Activated B cell treated with CpG ODN at 0.5 μM for 24 hours (primary cell): ENCODE results near the gene UBE3D. TPM values are rescaled to one million over a fixed set of nuclear protein-coding genes. Genes with fewer than 3 reads are reported as not detected.

Source experiments
- ATAC-seq: fragments of 200-7000 bp; cut with Tn5 transposase; one replicate; pipeline ENCODE4 v1.10.0; 2021; ENCODE audit warnings: low read depth, mild to moderate bottlenecking, moderate library complexity
- CTCF ChIA-PET: fragments of 350-600 bp; sonication (Branson Sonifier 250); formaldehyde crosslinking; loops from one replicate; lab custom pipeline; 2021; ENCODE audit warnings: antibody characterized with exemption; lab: Charles Lee
- POLR2A ChIA-PET: fragments of 350-600 bp; sonication (Branson Sonifier 250); formaldehyde crosslinking; loops from one replicate; lab custom pipeline; 2021; ENCODE audit warnings: antibody characterized with exemption; lab: Charles Lee
- DNase-seq: peaks from one replicate; pipeline ENCODE4 v3.0.0; 2022
- H3K27ac Mint-ChIP-seq: one replicate; pipeline ENCODE4 v1.8.0; 2020; ENCODE audit warnings: mixed read lengths
- H3K27me3 Mint-ChIP-seq: one replicate; pipeline ENCODE4 v1.8.0; 2021; ENCODE audit warnings: mixed read lengths
- H3K36me3 Mint-ChIP-seq: one replicate; pipeline ENCODE4 v1.8.0; 2021; ENCODE audit warnings: low read depth, mixed read lengths
- H3K4me1 Mint-ChIP-seq: one replicate; pipeline ENCODE4 v1.8.0; 2021; ENCODE audit warnings: mixed read lengths
- H3K4me3 Mint-ChIP-seq: one replicate; pipeline ENCODE4 v1.8.0; 2020; ENCODE audit warnings: mild to moderate bottlenecking, mixed read lengths
- H3K9me3 Mint-ChIP-seq: one replicate; pipeline ENCODE4 v1.8.0; 2020; ENCODE audit warnings: mixed read lengths
- CTCF ChIP-seq: fragments of 200-600 bp; IDR thresholded peaks from one replicate; pipeline ENCODE4 v1.8.0; 2022; ENCODE audit warnings: antibody characterized with exemption, mild to moderate bottlenecking
- intact Hi-C: fragments of 100-400 bp; cut with micrococcal nuclease; formaldehyde crosslinking; loops from one replicate; pipeline ENCODE4 v1.15.1; 2024
- total RNA-seq: library from RNA; stranded (reverse); gene quantifications from 2 replicates; pipeline ENCODE4 v1.2.3, GENCODE V29; 2022

UBE3D gene
- total RNA-seq, 1 donor from 2014 or later, result 9.3 TPM

GRCh38 chr6:83006270-83006905, 59.3 kb downstream of the UBE3D start:
- TF ChIP-seq CTCF, result no peak
- no peaks in the 10 kb centered on the region for H3K9me3 Mint-ChIP-seq
- no peak overlapping the region for H3K4me3 Mint-ChIP-seq
- H3K27ac Mint-ChIP-seq, result no peak overlapping the region
- ATAC-seq (no peak), DNase-seq (no peak)
- peaks cover 10% of the 10 kb centered on the region for H3K36me3 Mint-ChIP-seq
- ChIA-PET POLR2A (no interaction called here), CTCF (no interaction called here)
- intact Hi-C loops, result no loop called here
- peaks cover 12% of the 10 kb centered on the region for H3K4me1 Mint-ChIP-seq
- H3K27me3 Mint-ChIP-seq, result no peaks in the 10 kb centered on the region

GRCh38 chr6:82996156-82996555, 69.5 kb downstream of the UBE3D start:
- POLR2A ChIA-PET, result no interaction called here
- DNase-seq, result no peak
- no peaks in the 10 kb centered on the region for H3K4me1 Mint-ChIP-seq
- no peaks in the 10 kb centered on the region for H3K27me3 Mint-ChIP-seq
- TF ChIP-seq CTCF, result no peak
- intact Hi-C loops, result no loop called here
- H3K27ac Mint-ChIP-seq, result no peak overlapping the region
- peaks cover 9% of the 10 kb centered on the region for H3K36me3 Mint-ChIP-seq
- no peak for ATAC-seq
- no peak overlapping the region for H3K4me3 Mint-ChIP-seq
- H3K9me3 Mint-ChIP-seq, result no peaks in the 10 kb centered on the region
- CTCF ChIA-PET, result no interaction called here

- H3K27ac Mint-ChIP-seq, result no peak overlapping the region
These were observed 70.6 kb downstream of the UBE3D start for GRCh38 chr6:82995066-82995465.

GRCh38 chr6:82989736-82990290, 75.8 kb downstream of the UBE3D start:
- no peaks in the 10 kb centered on the region for H3K4me1 Mint-ChIP-seq
- POLR2A ChIA-PET, result no interaction called here

More at GRCh38 chr6:82995066-82995465, 70.6 kb downstream of the UBE3D start:
- no peak for ATAC-seq
- Mint-ChIP-seq H3K4me1 (no peaks in the 10 kb centered on the region), H3K4me3 (no peak overlapping the region), H3K9me3 (no peaks in the 10 kb centered on the region), H3K36me3 (peaks cover 9% of the 10 kb centered on the region), H3K27me3 (no peaks in the 10 kb centered on the region)
- POLR2A ChIA-PET, result no interaction called here
- TF ChIP-seq CTCF, result no peak
- intact Hi-C loops, result no loop called here
- no peak for DNase-seq
- CTCF ChIA-PET, result no interaction called here

GRCh38 chr6:82988930-82989351, 76.7 kb downstream of the UBE3D start:
- CTCF ChIA-PET, result no interaction called here
- DNase-seq, result no peak
- Mint-ChIP-seq H3K27ac (no peak overlapping the region), H3K9me3 (no peaks in the 10 kb centered on the region), H3K27me3 (no peaks in the 10 kb centered on the region), H3K4me1 (no peaks in the 10 kb centered on the region), H3K4me3 (no peak overlapping the region), H3K36me3 (peaks cover 7% of the 10 kb centered on the region)
- no peak for ATAC-seq
- TF ChIP-seq CTCF, result no peak
- intact Hi-C loops, result no loop called here
- POLR2A ChIA-PET, result no interaction called here

More at GRCh38 chr6:82989736-82990290, 75.8 kb downstream of the UBE3D start:
- no peaks in the 10 kb centered on the region for H3K27me3 Mint-ChIP-seq
- H3K4me3 Mint-ChIP-seq, result no peak overlapping the region
- ATAC-seq (no peak), DNase-seq (no peak)
- CTCF ChIA-PET, result no interaction called here
- intact Hi-C loops, result no loop called here
- H3K9me3 Mint-ChIP-seq, result no peaks in the 10 kb centered on the region
- peaks cover 7% of the 10 kb centered on the region for H3K36me3 Mint-ChIP-seq
- no peak overlapping the region for H3K27ac Mint-ChIP-seq
- no peak for TF ChIP-seq CTCF
